ENCODE results near the gene MATN1.

GRCh38 chr1:30725450-30726095 lies 2.2 kb upstream of the MATN1 start:
- no peak for TF ChIP-seq CTCF (IDR thresholded peaks at IDR 0.05; ENCODE audit: low read length)
- no peak for TF ChIP-seq EZH2 (IDR thresholded peaks at IDR 0.05; ENCODE audit: borderline replicate concordance, low read length)
